ENCODE results near the gene GYPB. TPM values are rescaled to one million over a fixed set of nuclear protein-coding genes. Genes with fewer than 3 reads are reported as not detected.
"Not testable (repeated sequence)": the region's sequence is repeated elsewhere in the genome, so short reads cannot be mapped to it uniquely, and the experiment has no call there.

The GYPB gene
- total RNA-seq, 4 donors from 2014 or later = not detected

GRCh38 chr4:144014808-144015207 lies 4.4 kb downstream of the GYPB start:
- WGBS, 2 donors (ENCODE audit: low coverage in 1 of 2) = 50 to 55% methylated on average over 2 of the region's 2 CpGs
- H3K27ac ChIP-seq = no peak overlapping the region
- no peaks in the 10 kb centered on the region for H3K27me3 ChIP-seq
- ATAC-seq = no peak
- no peaks in the 10 kb centered on the region for H3K9me3 ChIP-seq
- no peak overlapping the region for H3K4me3 ChIP-seq
- H3K4me1 ChIP-seq = no peaks in the 10 kb centered on the region
- TF ChIP-seq, protein P1, sequence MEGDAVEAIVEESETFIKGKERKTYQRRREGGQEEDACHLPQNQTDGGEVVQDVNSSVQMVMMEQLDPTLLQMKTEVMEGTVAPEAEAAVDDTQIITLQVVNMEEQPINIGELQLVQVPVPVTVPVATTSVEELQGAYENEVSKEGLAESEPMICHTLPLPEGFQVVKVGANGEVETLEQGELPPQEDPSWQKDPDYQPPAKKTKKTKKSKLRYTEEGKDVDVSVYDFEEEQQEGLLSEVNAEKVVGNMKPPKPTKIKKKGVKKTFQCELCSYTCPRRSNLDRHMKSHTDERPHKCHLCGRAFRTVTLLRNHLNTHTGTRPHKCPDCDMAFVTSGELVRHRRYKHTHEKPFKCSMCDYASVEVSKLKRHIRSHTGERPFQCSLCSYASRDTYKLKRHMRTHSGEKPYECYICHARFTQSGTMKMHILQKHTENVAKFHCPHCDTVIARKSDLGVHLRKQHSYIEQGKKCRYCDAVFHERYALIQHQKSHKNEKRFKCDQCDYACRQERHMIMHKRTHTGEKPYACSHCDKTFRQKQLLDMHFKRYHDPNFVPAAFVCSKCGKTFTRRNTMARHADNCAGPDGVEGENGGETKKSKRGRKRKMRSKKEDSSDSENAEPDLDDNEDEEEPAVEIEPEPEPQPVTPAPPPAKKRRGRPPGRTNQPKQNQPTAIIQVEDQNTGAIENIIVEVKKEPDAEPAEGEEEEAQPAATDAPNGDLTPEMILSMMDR (IDR thresholded peaks at IDR 0.05) = no peak
- TF ChIP-seq EP300 (IDR thresholded peaks at IDR 0.05) (no peak), POLR2AphosphoS5 (IDR thresholded peaks at IDR 0.05) (no peak), POLR2A (IDR thresholded peaks at IDR 0.05) (no peak)
- H3K36me3 ChIP-seq = no peaks in the 10 kb centered on the region

GRCh38 chr4:144008602-144009001 lies 10.6 kb downstream of the GYPB start:
- 94 to 96% methylated on average over 3 of the region's 3 CpGs for WGBS, 2 donors (ENCODE audit: low coverage in 1 of 2)
- H3K27me3 ChIP-seq, H3K4me3 ChIP-seq, H3K36me3 ChIP-seq, H3K27ac ChIP-seq, H3K9me3 ChIP-seq, ATAC-seq, H3K4me1 ChIP-seq: not testable (repeated sequence)

GRCh38 chr4:144007960-144008359 lies 11.2 kb downstream of the GYPB start:
- H3K27me3 ChIP-seq, H3K27ac ChIP-seq, H3K4me3 ChIP-seq, H3K36me3 ChIP-seq, H3K9me3 ChIP-seq, ATAC-seq, H3K4me1 ChIP-seq: not testable (repeated sequence)
- WGBS, 2 donors (ENCODE audit: low coverage in 1 of 2) = 92 to 100% methylated on average over 1 of the region's 1 CpG

DNA sequence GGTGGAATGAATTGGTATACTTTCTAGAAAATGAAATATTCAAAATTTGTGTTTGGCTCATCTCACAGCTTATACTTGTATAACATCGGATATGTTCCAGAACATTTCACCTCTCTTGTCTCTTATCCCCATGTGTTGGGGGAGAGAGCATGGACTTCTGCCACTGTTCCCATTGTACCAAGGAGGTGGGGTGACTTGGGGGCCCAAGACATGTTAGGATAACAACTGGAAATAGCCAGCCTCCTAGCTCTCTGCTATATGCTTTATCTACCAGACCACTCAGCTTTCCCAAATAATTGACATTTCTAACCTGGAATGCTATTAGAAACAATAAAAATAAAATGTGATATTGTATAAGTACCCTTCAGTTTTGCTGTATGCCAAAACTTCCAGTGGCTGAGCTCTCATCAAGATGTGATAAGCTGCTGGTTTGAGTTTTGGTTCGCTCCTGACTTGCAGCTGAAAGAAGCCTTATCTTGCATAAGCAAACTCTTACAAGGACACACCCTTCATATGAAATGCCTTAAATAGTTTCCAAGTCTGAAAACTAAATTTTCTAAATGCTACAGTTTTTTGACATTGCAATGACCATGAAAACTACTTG lies 12.9 kb downstream of the GYPB start:
- ATAC-seq = peak; percentile 46
- H3K36me3 ChIP-seq, H3K4me1 ChIP-seq, H3K9me3 ChIP-seq, H3K4me3 ChIP-seq, H3K27me3 ChIP-seq, H3K27ac ChIP-seq: not testable (repeated sequence)
- WGBS, 2 donors (ENCODE audit: low coverage in 1 of 2) = 73 to 88% methylated on average over 2 of the region's 2 CpGs

GRCh38 chr4:144005558-144005953 lies 13.6 kb downstream of the GYPB start:
- not testable (repeated sequence) for H3K4me3 ChIP-seq, H3K36me3 ChIP-seq, H3K4me1 ChIP-seq, H3K9me3 ChIP-seq, H3K27me3 ChIP-seq, ATAC-seq, H3K27ac ChIP-seq

DNA sequence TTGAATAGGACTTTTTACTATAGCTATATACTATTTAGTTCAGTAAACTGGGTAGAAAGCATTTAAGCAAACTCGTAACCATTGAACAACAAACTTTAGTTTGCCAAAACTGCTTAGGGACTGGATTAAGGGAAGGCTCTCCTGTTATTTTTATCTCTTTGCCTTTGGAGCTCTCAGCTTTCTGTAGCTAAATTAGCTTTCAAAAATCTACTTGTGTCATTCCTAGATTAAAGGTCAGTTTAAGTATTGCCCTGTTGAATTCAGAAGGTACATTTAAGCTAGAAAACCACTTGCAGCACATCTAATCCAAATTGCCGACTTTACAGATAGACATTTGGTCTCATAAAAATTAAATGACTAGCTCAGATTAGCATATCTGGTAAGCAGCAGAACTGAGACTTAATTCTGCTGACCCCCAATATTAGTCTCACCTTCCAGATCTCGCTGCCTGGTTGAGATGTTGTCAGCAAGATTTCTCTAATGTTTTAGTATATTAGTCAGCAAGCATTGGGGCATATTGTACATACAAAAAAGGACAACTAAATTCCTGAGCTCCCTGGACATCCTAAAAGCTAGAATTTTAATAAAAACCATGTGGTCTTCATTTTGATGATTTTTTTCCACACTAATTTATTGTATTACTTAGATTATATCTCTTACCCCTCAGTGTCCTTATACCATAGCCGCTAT lies 14.2 kb downstream of the GYPB start:
- not testable (repeated sequence) for H3K9me3 ChIP-seq, ATAC-seq, H3K27me3 ChIP-seq, H3K36me3 ChIP-seq, H3K4me1 ChIP-seq, H3K27ac ChIP-seq, H3K4me3 ChIP-seq
- WGBS, 2 donors (ENCODE audit: low coverage in 1 of 2) = 68 to 71% methylated on average over 4 of the region's 4 CpGs

- H3K36me3 ChIP-seq, H3K27me3 ChIP-seq, ATAC-seq, H3K4me1 ChIP-seq, H3K4me3 ChIP-seq, H3K9me3 ChIP-seq, H3K27ac ChIP-seq: not testable (repeated sequence)
These were observed 15.3 kb downstream of the GYPB start for GRCh38 chr4:144003890-144004265.

GRCh38 chr4:144003205-144003889 lies 15.8 kb downstream of the GYPB start:
- not testable (repeated sequence) for ATAC-seq, H3K27me3 ChIP-seq, H3K36me3 ChIP-seq, H3K4me3 ChIP-seq, H3K4me1 ChIP-seq, H3K9me3 ChIP-seq, H3K27ac ChIP-seq
- 70 to 83% methylated on average over 2 of the region's 2 CpGs for WGBS, 2 donors (ENCODE audit: low coverage in 1 of 2)

- H3K4me3 ChIP-seq, H3K36me3 ChIP-seq, H3K27ac ChIP-seq, H3K4me1 ChIP-seq, H3K27me3 ChIP-seq, H3K9me3 ChIP-seq, ATAC-seq: not testable (repeated sequence)
- 61 to 68% methylated on average over 4 to 6 of the region's 6 CpGs for WGBS, 2 donors (ENCODE audit: low coverage in 1 of 2)
These were observed 18.7 kb downstream of the GYPB start for GRCh38 chr4:144000331-144000995.

- not testable (repeated sequence) for H3K4me1 ChIP-seq, H3K27ac ChIP-seq, H3K9me3 ChIP-seq, H3K4me3 ChIP-seq, ATAC-seq, H3K36me3 ChIP-seq, H3K27me3 ChIP-seq
- 60% methylated on average over 1 of the region's 4 CpGs; no CpG with 5 or more reads in 1 of the 2 donors for WGBS, 2 donors (ENCODE audit: low coverage in 1 of 2)
These were observed 23.0 kb downstream of the GYPB start for GRCh38 chr4:143996193-143996592.

- not testable (repeated sequence) for H3K4me1 ChIP-seq, H3K9me3 ChIP-seq, H3K4me3 ChIP-seq, ATAC-seq, H3K27me3 ChIP-seq, H3K27ac ChIP-seq, H3K36me3 ChIP-seq
- WGBS, 2 donors (ENCODE audit: low coverage in 1 of 2) = no CpG with 5 or more reads among the region's 1 CpG
These were observed 27.4 kb downstream of the GYPB start for GRCh38 chr4:143991761-143992160.

DNA sequence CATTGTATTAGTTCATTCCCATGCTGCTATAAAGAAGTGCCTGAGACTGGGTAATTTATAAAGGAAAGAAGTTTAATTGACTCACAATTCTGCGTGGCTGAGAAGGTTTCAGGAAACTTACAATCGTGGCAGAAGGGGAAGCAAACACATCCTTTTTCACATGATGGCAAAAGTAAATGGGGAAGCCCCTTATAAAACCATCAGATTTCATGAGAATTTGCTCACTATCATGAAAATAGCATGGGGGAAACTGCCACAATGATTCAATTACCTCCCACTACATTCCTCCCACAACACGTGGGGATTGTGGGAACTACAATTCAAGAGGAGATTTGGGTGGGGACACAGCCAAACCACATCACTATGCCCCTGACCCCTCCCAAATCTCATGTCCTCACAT lies 28.5 kb downstream of the GYPB start:
- not testable (repeated sequence) for H3K4me1 ChIP-seq, H3K4me3 ChIP-seq, H3K36me3 ChIP-seq, H3K27ac ChIP-seq, H3K27me3 ChIP-seq, H3K9me3 ChIP-seq, ATAC-seq
- WGBS, 2 donors (ENCODE audit: low coverage in 1 of 2) = 58 to 60% methylated on average over 3 of the region's 3 CpGs

Data from gastroesophageal sphincter (tissue), 4 donors.